Lower lobe of right lung (tissue), 2 donors: ENCODE results near the gene BTBD1. TPM values are rescaled to one million over a fixed set of nuclear protein-coding genes. Genes with fewer than 3 reads are reported as not detected.
"Not testable (repeated sequence)": the region's sequence is repeated elsewhere in the genome, so short reads cannot be mapped to it uniquely, and the experiment has no call there.

Experiments
- ATAC-seq, 2 donors: fragments of 200-7000 bp; cut with Tn5 transposase; one replicate each; pipeline ENCODE4 v1.9.1; 2020 to 2022; ENCODE audit warnings: mild to moderate bottlenecking in 2 of 2, moderate library complexity in 2 of 2
- DNase-seq: peaks from one replicate; pipeline ENCODE4 v3.0.0-alpha.2; 2020
- H3K27ac ChIP-seq: fragments of 200-600 bp; one replicate; pipeline ENCODE4 v1.8.0; 2022
- H3K27me3 ChIP-seq: fragments of 200-600 bp; one replicate; pipeline ENCODE4 v1.8.0; 2022; ENCODE audit warnings: low read depth
- H3K36me3 ChIP-seq: fragments of 200-600 bp; one replicate; pipeline ENCODE4 v1.8.0; 2022; ENCODE audit warnings: mild to moderate bottlenecking
- H3K4me1 ChIP-seq: fragments of 200-600 bp; one replicate; pipeline ENCODE4 v1.8.0; 2022
- H3K4me3 ChIP-seq: fragments of 200-600 bp; one replicate; pipeline ENCODE4 v1.8.0; 2022; ENCODE audit warnings: mild to moderate bottlenecking
- H3K9me3 ChIP-seq: fragments of 200-600 bp; one replicate; pipeline ENCODE4 v1.8.0; 2022
- CTCF ChIP-seq: fragments of 200-600 bp; IDR thresholded peaks from one replicate; pipeline ENCODE4 v1.8.0; 2022; ENCODE audit warnings: antibody characterized with exemption, mild to moderate bottlenecking
- intact Hi-C: fragments of 100-400 bp; cut with DNase I; formaldehyde crosslinking; loops from one replicate; pipeline ENCODE4 v1.11.0; 2022
- total RNA-seq: library from RNA; stranded (reverse); fragmentation: NEBNext Ultra II Directional; extraction: Animal tissue kit (Norgen Biotek cat#: 25700); gene quantifications from one replicate; pipeline ENCODE4 v1.2.1, GENCODE V29; 2021
- donor health status: DM: no; HTN: yes; CAD: no; lungs with severe emphysema.

BTBD1 gene
- total RNA-seq, 1 donor from 2014 or later = 43.0 TPM

GRCh38 chr15:83012076-83012426, 55.0 kb downstream of the BTBD1 start:
- intact Hi-C loops = no loop called here
- no peaks in the 10 kb centered on the region for H3K27me3 ChIP-seq
- peaks cover 37% of the 10 kb centered on the region for H3K36me3 ChIP-seq
- peaks cover 30% of the 10 kb centered on the region for H3K4me1 ChIP-seq
- peak overlapping the region; percentile 88 for H3K4me3 ChIP-seq
- H3K9me3 ChIP-seq = no peaks in the 10 kb centered on the region
- no peak for ATAC-seq
- H3K27ac ChIP-seq = peak overlapping the region; percentile 85
- DNase-seq = no peak
- TF ChIP-seq CTCF = no peak

GRCh38 chr15:83011271-83012075, 55.6 kb downstream of the BTBD1 start, which contains the start of gene C15orf40:
Gene C15orf40 (minus strand): TSS chr15:83011639. CDS start chr15:83011607, 32 bp downstream.
- peaks cover 30% of the 10 kb centered on the region for H3K4me1 ChIP-seq
- peak within 1 kb of the TSS; percentile 88 for H3K4me3 ChIP-seq
- DNase-seq = peak; percentile 95
- intact Hi-C loops = no loop called here
- no peaks in the 10 kb centered on the region for H3K9me3 ChIP-seq
- no peaks in the 10 kb centered on the region for H3K27me3 ChIP-seq
- H3K27ac ChIP-seq = peak within 1 kb of the TSS; percentile 85
- ATAC-seq = peak; percentile 99 to 100
- peak; percentile 78 for TF ChIP-seq CTCF
- peaks cover 37% of the 10 kb centered on the region for H3K36me3 ChIP-seq

- Histone ChIP-seq H3K27me3 (no peaks in the 10 kb centered on the region), H3K27ac (peak overlapping the region; percentile 85), H3K9me3 (no peaks in the 10 kb centered on the region), H3K4me1 (peaks cover 30% of the 10 kb centered on the region), H3K4me3 (peak overlapping the region; percentile 88), H3K36me3 (peaks cover 38% of the 10 kb centered on the region)
- peak; percentile 78 for TF ChIP-seq CTCF
- DNase-seq = peak; percentile 80
- intact Hi-C loops = no loop called here
- peak; percentile 90 to 91 for ATAC-seq
Observed at GRCh38 chr15:83010709-83011270, 56.3 kb downstream of the BTBD1 start.

- DNase-seq, H3K27ac ChIP-seq, intact Hi-C loops: not testable (repeated sequence)
Observed at GRCh38 chr15:83000672-83001031, 66.4 kb downstream of the BTBD1 start.

GRCh38 chr15:82999905-83000671, 67.0 kb downstream of the BTBD1 start:
- H3K4me1 ChIP-seq = peaks cover 8% of the 10 kb centered on the region
- peak; percentile 31 for TF ChIP-seq CTCF
- peak overlapping the region; percentile 28 for H3K4me3 ChIP-seq
- DNase-seq (no peak), ATAC-seq (peak; percentile 63 to 72)
- H3K27me3 ChIP-seq = no peaks in the 10 kb centered on the region
- intact Hi-C loops = no loop called here
- H3K36me3 ChIP-seq = peaks cover 12% of the 10 kb centered on the region
- H3K9me3 ChIP-seq = no peaks in the 10 kb centered on the region
- peak overlapping the region; percentile 36 for H3K27ac ChIP-seq

More at GRCh38 chr15:83000672-83001031, 66.4 kb downstream of the BTBD1 start:
- peaks cover 18% of the 10 kb centered on the region for H3K36me3 ChIP-seq
- H3K4me3 ChIP-seq, ATAC-seq, H3K4me1 ChIP-seq, H3K27me3 ChIP-seq, H3K9me3 ChIP-seq: not testable (repeated sequence)
